ENCODE data around the gene RELN. TPM values are rescaled to one million over a fixed set of nuclear protein-coding genes. Genes with fewer than 3 reads are reported as not detected.
"Not testable (repeated sequence)": the region's sequence is repeated elsewhere in the genome, so short reads cannot be mapped to it uniquely, and the experiment has no call there.

The RELN gene
- total RNA-seq, 1 donor from 2014 or later = 5.7 TPM

- no peaks in the 10 kb centered on the region for H3K4me1 Mint-ChIP-seq (ENCODE audit: low read depth, unreplicated experiment)
- no peaks in the 10 kb centered on the region for H3K9me3 Mint-ChIP-seq (ENCODE audit: unreplicated experiment)
- H3K27ac Mint-ChIP-seq (ENCODE audit: unreplicated experiment) = no peak overlapping the region
- H3K27me3 Mint-ChIP-seq (ENCODE audit: unreplicated experiment) = peaks cover under 1% of the 10 kb centered on the region
- no peak for TF ChIP-seq CTCF (IDR thresholded peaks at IDR 0.05; ENCODE audit: partially characterized antibody, unreplicated experiment)
- no peak overlapping the region for H3K4me3 Mint-ChIP-seq (ENCODE audit: unreplicated experiment)
- H3K36me3 Mint-ChIP-seq (ENCODE audit: unreplicated experiment) = no peaks in the 10 kb centered on the region
- no peak for DNase-seq
These were observed 75.1 kb downstream of the RELN start for GRCh38 chr7:103914147-103914899.

GRCh38 chr7:103912891-103913605 lies 76.4 kb downstream of the RELN start:
- Mint-ChIP-seq H3K4me1 (ENCODE audit: low read depth, unreplicated experiment) (no peaks in the 10 kb centered on the region), H3K4me3 (ENCODE audit: unreplicated experiment) (no peak overlapping the region), H3K27ac (ENCODE audit: unreplicated experiment) (no peak overlapping the region), H3K9me3 (ENCODE audit: unreplicated experiment) (no peaks in the 10 kb centered on the region), H3K27me3 (ENCODE audit: unreplicated experiment) (no peaks in the 10 kb centered on the region), H3K36me3 (ENCODE audit: unreplicated experiment) (no peaks in the 10 kb centered on the region)
- TF ChIP-seq CTCF (IDR thresholded peaks at IDR 0.05; ENCODE audit: partially characterized antibody, unreplicated experiment) = no peak
- no peak for DNase-seq

GRCh38 chr7:103911015-103911414 lies 78.4 kb downstream of the RELN start:
- not testable (repeated sequence) for H3K4me3 Mint-ChIP-seq (ENCODE audit: unreplicated experiment); H3K4me1 Mint-ChIP-seq (ENCODE audit: low read depth, unreplicated experiment); H3K9me3 Mint-ChIP-seq (ENCODE audit: unreplicated experiment); DNase-seq; H3K27ac Mint-ChIP-seq (ENCODE audit: unreplicated experiment); H3K27me3 Mint-ChIP-seq (ENCODE audit: unreplicated experiment); H3K36me3 Mint-ChIP-seq (ENCODE audit: unreplicated experiment)

GRCh38 chr7:103905997-103906396 lies 83.5 kb downstream of the RELN start:
- H3K27ac Mint-ChIP-seq (ENCODE audit: unreplicated experiment) = no peak overlapping the region
- H3K27me3 Mint-ChIP-seq (ENCODE audit: unreplicated experiment) = no peaks in the 10 kb centered on the region
- no peaks in the 10 kb centered on the region for H3K4me1 Mint-ChIP-seq (ENCODE audit: low read depth, unreplicated experiment)

GRCh38 chr7:103902917-103903316 lies 86.5 kb downstream of the RELN start:
- no peak for DNase-seq
- H3K36me3 Mint-ChIP-seq (ENCODE audit: unreplicated experiment) = no peaks in the 10 kb centered on the region
- no peaks in the 10 kb centered on the region for H3K4me1 Mint-ChIP-seq (ENCODE audit: low read depth, unreplicated experiment)
- no peak overlapping the region for H3K4me3 Mint-ChIP-seq (ENCODE audit: unreplicated experiment)
- H3K27ac Mint-ChIP-seq (ENCODE audit: unreplicated experiment) = no peak overlapping the region
- no peak for TF ChIP-seq CTCF (IDR thresholded peaks at IDR 0.05; ENCODE audit: partially characterized antibody, unreplicated experiment)
- H3K9me3 Mint-ChIP-seq (ENCODE audit: unreplicated experiment) = no peaks in the 10 kb centered on the region
- H3K27me3 Mint-ChIP-seq (ENCODE audit: unreplicated experiment) = no peaks in the 10 kb centered on the region

More at GRCh38 chr7:103905997-103906396, 83.5 kb downstream of the RELN start:
- no peak for DNase-seq
- no peak overlapping the region for H3K4me3 Mint-ChIP-seq (ENCODE audit: unreplicated experiment)
- no peak for TF ChIP-seq CTCF (IDR thresholded peaks at IDR 0.05; ENCODE audit: partially characterized antibody, unreplicated experiment)
- no peaks in the 10 kb centered on the region for H3K36me3 Mint-ChIP-seq (ENCODE audit: unreplicated experiment)
- H3K9me3 Mint-ChIP-seq (ENCODE audit: unreplicated experiment) = no peaks in the 10 kb centered on the region

GRCh38 chr7:103896826-103897225 lies 92.6 kb downstream of the RELN start:
- not testable (repeated sequence) for H3K27ac Mint-ChIP-seq (ENCODE audit: unreplicated experiment); H3K9me3 Mint-ChIP-seq (ENCODE audit: unreplicated experiment)

More at GRCh38 chr7:103896826-103897225, 92.6 kb downstream of the RELN start:
- not testable (repeated sequence) for H3K4me3 Mint-ChIP-seq (ENCODE audit: unreplicated experiment); DNase-seq; H3K27me3 Mint-ChIP-seq (ENCODE audit: unreplicated experiment)
- Mint-ChIP-seq H3K36me3 (ENCODE audit: unreplicated experiment) (peaks cover 12% of the 10 kb centered on the region), H3K4me1 (ENCODE audit: low read depth, unreplicated experiment) (peaks cover 19% of the 10 kb centered on the region)

Data from glutamatergic neuron (in vitro differentiated cells).